CD4-positive, CD25-positive, alpha-beta regulatory T cell (primary cell): ENCODE measurements around the gene GPR142. TPM values are rescaled to one million over a fixed set of nuclear protein-coding genes. Genes with fewer than 3 reads are reported as not detected.

Experiments
- ATAC-seq, 2 donors: fragments of 150-1000 bp; cut with Tn5 transposase; one replicate each; pipeline ENCODE4 v1.10.0; 2021; ENCODE audit warnings: low read depth in 2 of 2, moderate number of reproducible peaks in 2 of 2, moderate library complexity in 1 of 2
- DNase-seq, 3 donors: peaks; one replicate each; pipeline versions ENCODE4 v3.0.0 to v3.0.0-alpha.2; 2012 to 2022; ENCODE audit warnings: mixed read lengths in 1 of 3
- H3K27ac ChIP-seq: one replicate; pipeline ENCODE4 v1.7.0; 2013; ENCODE audit warnings: mild to moderate bottlenecking, low read length; ENCODE audit not compliant: insufficient read depth, poor library complexity, severe bottlenecking
- H3K27me3 ChIP-seq: one replicate; pipeline ENCODE4 v1.7.0; 2013; ENCODE audit warnings: low read length; ENCODE audit not compliant: control insufficient read depth, insufficient read depth
- H3K36me3 ChIP-seq: one replicate; pipeline ENCODE4 v1.7.0; 2013; ENCODE audit warnings: mild to moderate bottlenecking, low read length, moderate library complexity; ENCODE audit not compliant: control insufficient read depth, insufficient read depth
- H3K4me1 ChIP-seq: 2 replicates; pipeline ENCODE4 v1.7.0; 2013; ENCODE audit warnings: mild to moderate bottlenecking, low read length; ENCODE audit not compliant: insufficient read depth, control insufficient read depth, poor library complexity, severe bottlenecking
- H3K4me3 ChIP-seq: one replicate; pipeline ENCODE4 v1.7.0; 2013; ENCODE audit warnings: low read depth, mild to moderate bottlenecking, low read length, moderate library complexity
- H3K9me3 ChIP-seq, 2 experiments: 1 replicate in 1 of 2; 2 replicates in 1 of 2; pipeline ENCODE4 v1.7.0; 2013; ENCODE audit warnings: low read length in 2 of 2, mild to moderate bottlenecking in 1 of 2, moderate library complexity in 1 of 2; ENCODE audit not compliant: control insufficient read depth in 2 of 2
- H3K27ac Mint-ChIP-seq, 3 donors: one replicate each; pipeline ENCODE4 v1.8.0; 2020 to 2022; ENCODE audit warnings: mild to moderate bottlenecking in 3 of 3, mixed read lengths in 3 of 3, moderate library complexity in 2 of 3
- H3K27me3 Mint-ChIP-seq: one replicate; pipeline ENCODE4 v1.8.0; 2022; ENCODE audit warnings: mild to moderate bottlenecking, mixed read lengths
- H3K36me3 Mint-ChIP-seq: one replicate; pipeline ENCODE4 v1.8.0; 2020; ENCODE audit warnings: mixed read lengths
- H3K4me1 Mint-ChIP-seq, 4 donors: one replicate each; pipeline ENCODE4 v1.8.0; 2020 to 2022; ENCODE audit warnings: mixed read lengths in 4 of 4, mild to moderate bottlenecking in 1 of 4
- H3K4me3 Mint-ChIP-seq, 4 donors: one replicate each; pipeline ENCODE4 v1.8.0; 2020 to 2022; ENCODE audit warnings: mild to moderate bottlenecking in 4 of 4, mixed read lengths in 4 of 4, moderate library complexity in 3 of 4
- H3K9me3 Mint-ChIP-seq, 7 donors: one replicate each; pipeline ENCODE4 v1.8.0; 2020 to 2022; ENCODE audit warnings: mixed read lengths in 7 of 7, mild to moderate bottlenecking in 3 of 7, moderate library complexity in 2 of 7
- polyA plus RNA-seq, 4 donors: library from polyadenylated mRNA; unstranded; fragments of 300-500 nt; fragmentation: Illumina TruSeq; gene quantifications; one replicate each; pipeline ENCODE4 v1.2.3, GENCODE V29; 2021
- total RNA-seq: library from RNA; stranded (reverse); gene quantifications from one replicate; pipeline ENCODE4 v1.2.3, GENCODE V29; 2022

GPR142 gene
- total and polyA plus RNA-seq, 5 donors from 2014 or later: not detected

- no peaks in the 10 kb centered on the region for H3K36me3 ChIP-seq
- H3K4me3 ChIP-seq: no peak overlapping the region
- Mint-ChIP-seq H3K9me3 (peaks cover 0 to 2% (median 0%) of the 10 kb centered on the region in 7 donors), H3K4me1 (no peaks in the 10 kb centered on the region), H3K27me3 (peaks cover 19% of the 10 kb centered on the region), H3K27ac (no peak overlapping the region), H3K4me3 (no peak overlapping the region), H3K36me3 (no peaks in the 10 kb centered on the region)
- no peaks in the 10 kb centered on the region for H3K27me3 ChIP-seq
- no peak for DNase-seq
- no peaks in the 10 kb centered on the region for H3K9me3 ChIP-seq
- H3K27ac ChIP-seq: no peak overlapping the region
- no peaks in the 10 kb centered on the region for H3K4me1 ChIP-seq
- no peak for ATAC-seq
Measured at GRCh38 chr17:74345433-74346241, 21.7 kb upstream of the GPR142 start.

- ATAC-seq (no peak), DNase-seq (no peak)
- Mint-ChIP-seq H3K4me1 (no peaks in the 10 kb centered on the region), H3K4me3 (no peak overlapping the region), H3K27me3 (peaks cover 29% of the 10 kb centered on the region), H3K9me3 (peaks cover 0 to 2% (median 0%) of the 10 kb centered on the region in 7 donors), H3K27ac (no peak overlapping the region), H3K36me3 (no peaks in the 10 kb centered on the region)
- Histone ChIP-seq H3K27me3 (no peaks in the 10 kb centered on the region), H3K4me3 (no peak overlapping the region), H3K9me3 (no peaks in the 10 kb centered on the region), H3K27ac (no peak overlapping the region), H3K36me3 (no peaks in the 10 kb centered on the region), H3K4me1 (no peaks in the 10 kb centered on the region)
Measured at GRCh38 chr17:74347646-74348045, 19.7 kb upstream of the GPR142 start.

GRCh38 chr17:74349120-74349519, 18.2 kb upstream of the GPR142 start:
- H3K4me1 ChIP-seq: no peaks in the 10 kb centered on the region
- no peak for DNase-seq
- Mint-ChIP-seq H3K27ac (no peak overlapping the region), H3K36me3 (no peaks in the 10 kb centered on the region), H3K27me3 (peaks cover 44% of the 10 kb centered on the region), H3K4me1 (peaks cover 0 to 6% (median 3%) of the 10 kb centered on the region in 4 donors), H3K4me3 (no peak overlapping the region), H3K9me3 (no peaks in the 10 kb centered on the region)
- no peak overlapping the region for H3K4me3 ChIP-seq
- H3K36me3 ChIP-seq: no peaks in the 10 kb centered on the region
- no peaks in the 10 kb centered on the region for H3K9me3 ChIP-seq
- peaks cover 2% of the 10 kb centered on the region for H3K27me3 ChIP-seq
- ATAC-seq: no peak
- H3K27ac ChIP-seq: no peak overlapping the region

GRCh38 chr17:74350486-74350885, 16.8 kb upstream of the GPR142 start:
- ATAC-seq (no peak), DNase-seq (no peak)
- peaks cover 0 to 11% (median 4%) of the 10 kb centered on the region in 4 donors for H3K4me1 Mint-ChIP-seq
- Histone ChIP-seq H3K4me1 (no peaks in the 10 kb centered on the region), H3K36me3 (no peaks in the 10 kb centered on the region), H3K9me3 (no peaks in the 10 kb centered on the region), H3K27me3 (peaks cover 3% of the 10 kb centered on the region), H3K27ac (no peak overlapping the region), H3K4me3 (no peak overlapping the region)
- no peak overlapping the region for H3K4me3 Mint-ChIP-seq
- H3K36me3 Mint-ChIP-seq: no peaks in the 10 kb centered on the region
- no peak overlapping the region for H3K27ac Mint-ChIP-seq
- H3K27me3 Mint-ChIP-seq: peaks cover 48% of the 10 kb centered on the region
- H3K9me3 Mint-ChIP-seq: no peaks in the 10 kb centered on the region

GRCh38 chr17:74351552-74352210, 15.6 kb upstream of the GPR142 start:
- no peaks in the 10 kb centered on the region for H3K9me3 ChIP-seq
- H3K27me3 Mint-ChIP-seq: peaks cover 54% of the 10 kb centered on the region
- H3K27me3 ChIP-seq: peaks cover 9% of the 10 kb centered on the region
- peaks cover 0 to 11% (median 4%) of the 10 kb centered on the region in 4 donors for H3K4me1 Mint-ChIP-seq
- no peaks in the 10 kb centered on the region for H3K9me3 Mint-ChIP-seq
- H3K4me1 ChIP-seq: no peaks in the 10 kb centered on the region
- ATAC-seq (no peak), DNase-seq (peak in 1 of 3 donors; percentile 30)
- no peak overlapping the region for H3K4me3 Mint-ChIP-seq
- no peaks in the 10 kb centered on the region for H3K36me3 Mint-ChIP-seq
- no peak overlapping the region for H3K27ac Mint-ChIP-seq
- no peak overlapping the region for H3K4me3 ChIP-seq
- H3K27ac ChIP-seq: no peak overlapping the region
- H3K36me3 ChIP-seq: no peaks in the 10 kb centered on the region

- ATAC-seq: no peak
- Mint-ChIP-seq H3K36me3 (no peaks in the 10 kb centered on the region), H3K27me3 (peaks cover 63% of the 10 kb centered on the region), H3K27ac (no peak overlapping the region), H3K9me3 (peaks cover 0 to 1% (median 0%) of the 10 kb centered on the region in 7 donors), H3K4me3 (peak overlapping the region in 1 of 4 donors; percentile 21), H3K4me1 (peaks cover 0 to 15% (median 6%) of the 10 kb centered on the region in 4 donors)
- no peak for DNase-seq
- Histone ChIP-seq H3K36me3 (no peaks in the 10 kb centered on the region), H3K4me1 (peaks cover 7% of the 10 kb centered on the region), H3K27me3 (peaks cover 14% of the 10 kb centered on the region), H3K27ac (no peak overlapping the region), H3K9me3 (no peaks in the 10 kb centered on the region), H3K4me3 (no peak overlapping the region)
Measured at GRCh38 chr17:74353446-74354060, 13.8 kb upstream of the GPR142 start.

- Mint-ChIP-seq H3K27me3 (peaks cover 64% of the 10 kb centered on the region), H3K9me3 (peaks cover 0 to 1% (median 0%) of the 10 kb centered on the region in 7 donors), H3K4me3 (peak overlapping the region in 1 of 4 donors; percentile 21), H3K27ac (no peak overlapping the region), H3K4me1 (peaks cover 0 to 16% (median 8%) of the 10 kb centered on the region in 4 donors), H3K36me3 (no peaks in the 10 kb centered on the region)
- H3K36me3 ChIP-seq: no peaks in the 10 kb centered on the region
- no peak overlapping the region for H3K4me3 ChIP-seq
- H3K9me3 ChIP-seq: no peaks in the 10 kb centered on the region
- peaks cover 17% of the 10 kb centered on the region for H3K27me3 ChIP-seq
- peak; percentile 40 to 52 for ATAC-seq
- H3K27ac ChIP-seq: no peak overlapping the region
- DNase-seq: peak in 2 of 3 donors; percentile 29 to 67
- peaks cover 7% of the 10 kb centered on the region for H3K4me1 ChIP-seq
Measured at GRCh38 chr17:74354123-74354522, 13.2 kb upstream of the GPR142 start.
